ENCODE results near the gene CPED1.
"Not testable (repeated sequence)": the region's sequence is repeated elsewhere in the genome, so short reads cannot be mapped to it uniquely, and the experiment has no call there.

CPED1 gene

GRCh38 chr7:121211253-121211652 lies 222.7 kb downstream of the CPED1 start:
- Mint-ChIP-seq H3K27ac (peak overlapping the region; percentile 86), H3K27me3 (no peaks in the 10 kb centered on the region), H3K4me1 (peaks cover 27% of the 10 kb centered on the region), H3K36me3 (peaks cover 14% of the 10 kb centered on the region), H3K9me3 (peaks cover 6% of the 10 kb centered on the region), H3K4me3 (no peak overlapping the region)
- DNase-seq (ENCODE audit: low spot score in 2 of 2) (no peak), ATAC-seq (ENCODE audit: low read depth) (no peak)

DNA sequence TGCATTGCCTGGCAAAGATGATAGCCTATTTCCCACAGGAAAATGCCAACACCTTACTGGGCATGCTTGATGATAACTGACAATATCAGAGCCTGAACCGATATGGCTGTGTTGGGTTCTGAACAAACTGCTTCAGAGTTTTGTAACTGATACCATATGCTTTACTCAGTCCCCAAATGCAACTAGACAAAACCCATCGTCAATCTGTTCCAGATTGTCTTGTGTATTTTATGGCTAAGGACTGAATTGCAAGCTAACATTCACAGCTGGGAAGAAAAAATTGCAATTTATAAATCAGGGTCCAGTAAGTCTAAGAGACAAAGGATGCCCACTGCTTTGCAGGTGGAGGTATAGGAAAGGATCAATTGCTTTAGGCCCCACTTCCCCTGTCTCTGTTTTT lies 223.5 kb downstream of the CPED1 start:
- Mint-ChIP-seq H3K36me3 (peaks cover 14% of the 10 kb centered on the region), H3K27me3 (no peaks in the 10 kb centered on the region), H3K4me3 (no peak overlapping the region), H3K9me3 (peaks cover 6% of the 10 kb centered on the region), H3K4me1 (peaks cover 27% of the 10 kb centered on the region), H3K27ac (peak overlapping the region; percentile 86)
- ATAC-seq (ENCODE audit: low read depth) (no peak), DNase-seq (ENCODE audit: low spot score in 2 of 2) (no peak)

GRCh38 chr7:121214657-121215056 lies 226.1 kb downstream of the CPED1 start:
- no peak for DNase-seq (ENCODE audit: low spot score in 2 of 2)
- H3K36me3 Mint-ChIP-seq: peaks cover 17% of the 10 kb centered on the region
- H3K4me3 Mint-ChIP-seq: no peak overlapping the region
- ATAC-seq (ENCODE audit: low read depth): no peak
- H3K27me3 Mint-ChIP-seq: no peaks in the 10 kb centered on the region
- H3K4me1 Mint-ChIP-seq: peaks cover 27% of the 10 kb centered on the region
- peaks cover 6% of the 10 kb centered on the region for H3K9me3 Mint-ChIP-seq
- no peak overlapping the region for H3K27ac Mint-ChIP-seq

DNA sequence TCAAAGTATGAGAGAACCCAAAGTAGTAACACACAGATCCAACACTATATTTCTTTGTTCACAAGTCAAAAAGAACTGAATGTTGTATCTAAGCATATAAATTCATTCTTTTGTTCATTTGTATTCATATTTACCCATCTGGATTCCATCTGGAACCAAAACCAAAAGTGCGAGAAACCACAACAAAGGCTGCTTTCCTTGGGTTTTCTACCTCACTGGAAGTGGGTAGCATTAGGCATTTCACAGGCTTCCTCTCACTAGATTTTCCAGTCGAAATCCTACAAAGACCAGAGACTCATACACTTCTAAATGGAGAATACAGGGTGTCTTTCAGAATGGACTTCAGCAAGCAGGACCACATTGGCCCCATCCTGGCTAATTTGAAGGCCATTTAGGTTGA lies 230.5 kb downstream of the CPED1 start:
- H3K27me3 Mint-ChIP-seq: no peaks in the 10 kb centered on the region
- ATAC-seq (ENCODE audit: low read depth) (no peak), DNase-seq (ENCODE audit: low spot score in 2 of 2) (no peak)
- H3K27ac Mint-ChIP-seq: peak overlapping the region; percentile 57
- peaks cover 1% of the 10 kb centered on the region for H3K9me3 Mint-ChIP-seq
- peaks cover 11% of the 10 kb centered on the region for H3K4me1 Mint-ChIP-seq
- H3K36me3 Mint-ChIP-seq: peaks cover 23% of the 10 kb centered on the region
- H3K4me3 Mint-ChIP-seq: no peak overlapping the region

DNA sequence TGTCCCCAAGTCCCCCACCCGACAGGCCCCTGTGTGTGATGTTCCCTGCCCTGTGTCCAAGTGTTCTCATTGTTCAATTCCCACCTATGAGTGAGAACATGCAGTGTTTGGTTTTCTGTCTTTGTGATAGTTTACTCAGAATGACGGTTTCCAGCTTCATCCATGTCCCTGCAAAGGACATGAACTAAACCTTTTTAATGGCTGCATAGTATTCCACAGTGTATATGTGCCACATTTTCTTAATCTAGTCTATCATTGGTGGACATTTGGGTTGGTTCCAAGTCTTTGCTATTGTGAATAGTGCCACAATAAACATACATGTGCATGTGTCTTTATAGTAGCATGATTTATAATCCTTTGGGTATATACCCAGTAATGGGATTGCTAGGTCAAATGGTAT lies 232.6 kb downstream of the CPED1 start:
- ATAC-seq (ENCODE audit: low read depth); H3K27ac Mint-ChIP-seq; DNase-seq (ENCODE audit: low spot score in 2 of 2); H3K9me3 Mint-ChIP-seq; H3K27me3 Mint-ChIP-seq; H3K4me3 Mint-ChIP-seq: not testable (repeated sequence)
- Mint-ChIP-seq H3K36me3 (peaks cover 37% of the 10 kb centered on the region), H3K4me1 (peaks cover 16% of the 10 kb centered on the region)

DNA sequence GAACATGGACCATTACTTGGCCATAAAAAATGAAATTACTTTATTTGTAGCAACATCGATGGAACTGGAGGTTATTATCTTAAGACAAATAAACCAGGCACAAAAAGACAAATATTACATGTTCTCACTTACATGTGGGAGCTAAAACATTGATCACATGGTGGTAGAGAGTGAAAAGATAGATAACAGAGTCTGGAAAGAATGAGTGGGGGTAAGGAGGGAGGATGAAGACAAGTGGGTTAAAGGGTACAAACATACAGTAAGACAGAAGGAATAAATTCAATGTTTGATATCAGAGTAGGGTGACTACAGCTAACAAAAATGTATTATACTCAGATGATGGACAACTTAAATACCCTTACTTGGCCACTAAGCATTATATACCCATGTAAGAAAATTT lies 240.3 kb downstream of the CPED1 start:
- H3K4me3 Mint-ChIP-seq: no peak overlapping the region
- peaks cover 24% of the 10 kb centered on the region for H3K4me1 Mint-ChIP-seq
- ATAC-seq (ENCODE audit: low read depth) (no peak), DNase-seq (ENCODE audit: low spot score in 2 of 2) (no peak)
- H3K27ac Mint-ChIP-seq: no peak overlapping the region
- no peaks in the 10 kb centered on the region for H3K27me3 Mint-ChIP-seq
- H3K36me3 Mint-ChIP-seq: peaks cover 49% of the 10 kb centered on the region
- peaks cover 3% of the 10 kb centered on the region for H3K9me3 Mint-ChIP-seq

DNA sequence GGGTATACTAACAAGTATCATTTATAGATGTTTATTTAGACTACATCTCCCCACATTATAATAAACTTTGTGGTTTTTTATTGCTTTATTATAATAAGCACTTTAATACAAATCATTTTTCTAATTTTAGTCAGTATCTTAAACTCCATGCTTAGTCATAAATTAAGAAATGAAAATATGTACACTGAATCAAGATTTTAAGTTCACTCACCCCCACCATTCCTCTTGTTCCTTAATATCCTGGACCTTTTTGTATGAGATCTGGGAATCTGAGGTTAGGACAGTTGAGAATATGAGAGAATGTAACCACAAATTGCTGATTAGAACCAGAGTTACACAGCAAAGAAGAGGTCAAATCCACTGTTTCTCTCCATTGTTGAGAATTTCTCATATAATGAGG lies 246.7 kb downstream of the CPED1 start:
- Mint-ChIP-seq H3K27ac (no peak overlapping the region), H3K27me3 (no peaks in the 10 kb centered on the region), H3K4me1 (peaks cover 20% of the 10 kb centered on the region), H3K36me3 (peaks cover 26% of the 10 kb centered on the region), H3K9me3 (no peaks in the 10 kb centered on the region), H3K4me3 (no peak overlapping the region)
- no peak for ATAC-seq (ENCODE audit: low read depth)
- DNase-seq (ENCODE audit: low spot score in 2 of 2): no peak

DNA sequence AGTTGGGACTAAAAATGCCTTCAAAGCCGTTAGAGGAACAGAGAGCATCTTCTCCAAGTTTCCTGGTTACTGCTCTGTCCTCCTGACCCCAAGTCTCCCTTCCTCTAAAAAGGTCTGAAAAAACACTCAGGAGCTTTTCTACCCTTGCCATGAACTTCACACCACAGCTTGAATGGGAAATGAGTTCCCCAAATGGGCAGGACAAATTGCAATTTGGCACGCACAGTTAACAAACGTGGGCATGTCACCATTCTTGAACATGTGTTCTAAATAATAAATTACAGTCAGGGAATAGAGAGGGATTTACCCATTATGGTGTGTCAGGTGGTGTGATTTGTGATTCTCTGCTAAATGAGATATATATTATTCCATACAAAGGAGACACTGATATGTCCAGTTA lies 249.1 kb downstream of the CPED1 start:
- Mint-ChIP-seq H3K9me3 (peaks cover 2% of the 10 kb centered on the region), H3K27ac (no peak overlapping the region), H3K4me1 (peaks cover 12% of the 10 kb centered on the region), H3K4me3 (no peak overlapping the region), H3K27me3 (no peaks in the 10 kb centered on the region), H3K36me3 (peaks cover 16% of the 10 kb centered on the region)
- ATAC-seq (ENCODE audit: low read depth) (no peak), DNase-seq (ENCODE audit: low spot score in 2 of 2) (no peak)

- no peak for DNase-seq (ENCODE audit: low spot score in 2 of 2)
- peaks cover 43% of the 10 kb centered on the region for H3K36me3 Mint-ChIP-seq
- ATAC-seq (ENCODE audit: low read depth): no peak
- peaks cover 14% of the 10 kb centered on the region for H3K4me1 Mint-ChIP-seq
- H3K4me3 Mint-ChIP-seq: no peak overlapping the region
- H3K27me3 Mint-ChIP-seq: no peaks in the 10 kb centered on the region
- H3K9me3 Mint-ChIP-seq: peaks cover 3% of the 10 kb centered on the region
- peak overlapping the region; percentile 54 for H3K27ac Mint-ChIP-seq
Measured at GRCh38 chr7:121244120-121244870, 255.8 kb downstream of the CPED1 start.

GRCh38 chr7:121251367-121251766 lies 262.9 kb downstream of the CPED1 start:
- H3K36me3 Mint-ChIP-seq: peaks cover 53% of the 10 kb centered on the region
- not testable (repeated sequence) for H3K27ac Mint-ChIP-seq; H3K27me3 Mint-ChIP-seq; DNase-seq (ENCODE audit: low spot score in 2 of 2); H3K4me3 Mint-ChIP-seq; H3K9me3 Mint-ChIP-seq; ATAC-seq (ENCODE audit: low read depth)
- H3K4me1 Mint-ChIP-seq: peaks cover 14% of the 10 kb centered on the region

DNA sequence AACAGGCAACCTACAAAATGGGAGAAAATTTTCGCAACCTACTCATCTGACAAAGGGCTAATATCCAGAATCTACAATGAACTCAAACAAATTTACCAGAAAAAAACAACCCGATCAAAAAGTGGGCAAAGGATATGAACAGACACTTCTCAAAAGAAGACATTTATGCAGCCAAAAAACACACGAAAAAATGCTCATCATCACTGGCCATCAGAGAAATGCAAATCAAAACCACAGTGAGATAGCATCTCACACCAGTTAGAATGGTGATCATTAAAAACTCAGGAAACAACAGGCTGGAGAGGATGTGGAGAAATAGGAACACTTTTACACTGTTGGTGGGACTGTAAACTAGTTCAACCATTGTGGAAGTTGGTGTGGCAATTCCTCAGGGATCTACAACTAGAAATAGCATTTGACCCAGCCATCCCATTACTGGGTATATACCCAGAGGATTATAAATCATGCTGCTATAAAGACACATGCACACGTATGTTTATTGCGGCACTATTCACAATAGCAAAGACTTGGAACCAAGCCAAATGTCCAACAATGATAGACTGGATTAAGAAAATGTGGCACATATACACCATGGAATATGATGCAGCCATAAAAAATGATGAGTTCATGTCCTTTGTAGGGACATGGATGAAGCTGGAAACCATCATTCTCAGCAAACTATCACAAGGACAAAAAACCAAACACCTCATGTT lies 264.2 kb downstream of the CPED1 start:
- Mint-ChIP-seq H3K36me3 (peaks cover 50% of the 10 kb centered on the region), H3K4me1 (peaks cover 19% of the 10 kb centered on the region)
- not testable (repeated sequence) for H3K27ac Mint-ChIP-seq; H3K27me3 Mint-ChIP-seq; DNase-seq (ENCODE audit: low spot score in 2 of 2); H3K9me3 Mint-ChIP-seq; H3K4me3 Mint-ChIP-seq; ATAC-seq (ENCODE audit: low read depth)

GRCh38 chr7:121259826-121260225 lies 271.3 kb downstream of the CPED1 start:
- Mint-ChIP-seq H3K4me3 (no peak overlapping the region), H3K27me3 (no peaks in the 10 kb centered on the region), H3K9me3 (peaks cover 7% of the 10 kb centered on the region), H3K27ac (no peak overlapping the region), H3K36me3 (peaks cover 49% of the 10 kb centered on the region), H3K4me1 (peaks cover 29% of the 10 kb centered on the region)
- DNase-seq (ENCODE audit: low spot score in 2 of 2) (no peak), ATAC-seq (ENCODE audit: low read depth) (no peak)

DNA sequence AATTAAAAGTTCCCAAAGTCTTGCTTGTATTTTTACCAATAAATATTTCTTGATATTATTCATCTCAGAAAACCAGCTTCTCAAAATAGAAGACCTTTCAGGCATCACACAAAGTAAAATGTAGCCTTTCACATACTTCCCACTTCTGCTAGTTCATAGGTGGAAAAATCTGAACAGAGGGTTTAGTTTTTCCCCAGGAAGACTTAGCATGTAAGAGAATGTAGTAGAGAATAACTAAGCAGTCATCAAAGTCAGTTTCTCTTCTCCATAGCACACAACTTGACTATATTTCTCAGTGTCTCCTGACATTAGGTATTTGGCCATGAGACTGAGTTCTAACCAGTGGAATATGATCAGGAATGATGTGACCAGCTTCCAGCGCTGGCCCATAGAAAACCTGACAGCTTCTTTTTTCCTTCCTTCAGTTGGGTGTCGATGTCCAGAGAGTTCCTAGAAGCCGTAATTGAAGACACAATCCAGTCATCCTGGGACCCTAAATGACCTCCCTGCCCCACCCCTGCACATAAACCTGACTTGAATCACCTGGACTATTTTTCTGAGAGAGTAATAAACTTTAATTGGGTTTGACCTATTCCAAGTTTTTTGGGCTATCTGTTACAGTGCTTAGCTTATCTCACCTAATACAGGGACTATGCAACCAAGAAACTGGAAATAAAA lies 272.8 kb downstream of the CPED1 start:
- no peak for DNase-seq (ENCODE audit: low spot score in 2 of 2)
- no peak overlapping the region for H3K4me3 Mint-ChIP-seq
- H3K27ac Mint-ChIP-seq: no peak overlapping the region
- peaks cover 27% of the 10 kb centered on the region for H3K4me1 Mint-ChIP-seq
- ATAC-seq (ENCODE audit: low read depth): no peak
- H3K36me3 Mint-ChIP-seq: peaks cover 52% of the 10 kb centered on the region
- H3K9me3 Mint-ChIP-seq: peaks cover 6% of the 10 kb centered on the region
- H3K27me3 Mint-ChIP-seq: no peaks in the 10 kb centered on the region

GRCh38 chr7:121262221-121262620 lies 273.7 kb downstream of the CPED1 start:
- H3K4me1 Mint-ChIP-seq: peaks cover 21% of the 10 kb centered on the region
- DNase-seq (ENCODE audit: low spot score in 2 of 2): no peak
- no peaks in the 10 kb centered on the region for H3K9me3 Mint-ChIP-seq
- H3K27me3 Mint-ChIP-seq: no peaks in the 10 kb centered on the region
- no peak overlapping the region for H3K27ac Mint-ChIP-seq
- H3K4me3 Mint-ChIP-seq: no peak overlapping the region
- peaks cover 48% of the 10 kb centered on the region for H3K36me3 Mint-ChIP-seq
- no peak for ATAC-seq (ENCODE audit: low read depth)
